GM06990 (cell line): Measurements from ENCODE around the gene CYP2U1.

Experiments
- DNase-seq: peaks from one replicate; pipeline ENCODE4 v3.0.0-alpha.2; 2011; ENCODE audit not compliant: insufficient read length; ENCODE audit errors: extremely low read depth
- H3K27me3 ChIP-seq: replicated peaks from 2 replicates; pipeline ENCODE4 v1.6.0; 2011; ENCODE audit warnings: low read length; ENCODE audit not compliant: control insufficient read depth, insufficient read depth
- H3K36me3 ChIP-seq: 2 replicates; pipeline ENCODE4 v1.5.1; 2011; ENCODE audit warnings: low read length; ENCODE audit not compliant: control insufficient read depth, insufficient read depth
- H3K4me3 ChIP-seq: replicated peaks from 2 replicates; pipeline ENCODE4 v1.5.1; 2011; ENCODE audit warnings: low read depth, mild to moderate bottlenecking, control low read depth, low read length
- TF ChIP-seq, protein P1 (sequence below): IDR thresholded peaks from 2 replicates; pipeline ENCODE4 v1.5.1; 2011; ENCODE audit warnings: low read length, control low read depth, mild to moderate bottlenecking, inconsistent platforms; ENCODE audit not compliant: insufficient read depth, poor library complexity, severe bottlenecking

The CYP2U1 gene

DNA sequence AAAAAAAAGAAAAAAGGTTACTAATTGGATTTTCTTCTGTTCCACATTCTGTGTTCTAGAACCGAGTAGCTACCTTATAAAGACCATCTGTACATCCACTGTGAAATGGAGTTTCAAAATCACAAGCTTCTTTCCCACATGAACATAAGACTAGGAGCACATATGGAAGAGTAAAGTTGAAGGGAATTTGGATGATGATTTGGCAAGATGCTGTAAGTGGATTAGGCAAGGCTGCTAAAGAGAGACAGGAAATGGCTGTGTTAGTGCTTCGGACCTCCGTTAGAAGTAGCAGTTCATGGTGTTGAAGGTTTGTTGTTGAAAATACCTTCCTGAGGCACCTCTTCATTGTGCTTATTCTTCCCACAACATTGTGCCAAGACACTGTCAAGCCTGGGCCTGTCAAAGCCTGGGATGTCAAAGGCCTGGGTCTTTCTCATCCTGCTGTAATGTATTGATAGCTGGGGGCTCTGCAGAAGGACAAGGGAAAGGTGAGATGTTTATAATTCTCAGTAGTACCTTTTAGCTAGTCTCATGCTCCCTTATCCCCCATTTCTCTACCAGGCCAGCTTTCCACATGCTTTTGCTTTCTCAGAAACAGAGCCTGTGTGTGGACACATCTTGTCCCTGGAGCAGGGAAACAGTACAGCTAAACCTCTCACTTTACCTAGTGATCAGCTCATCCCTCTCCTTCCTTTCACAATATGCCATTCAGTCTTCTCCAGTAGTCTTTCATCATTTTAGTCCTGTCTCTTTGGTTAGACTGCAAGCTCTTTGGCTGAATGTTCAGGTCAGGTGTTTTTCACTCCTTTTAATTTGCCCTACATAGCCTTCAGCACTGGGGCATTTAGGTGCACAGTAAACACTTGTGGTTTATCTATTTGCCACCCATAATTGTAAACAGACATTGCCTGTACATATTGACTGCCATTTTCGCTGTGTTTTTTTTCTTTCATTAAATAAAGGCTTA is 37.9 kb upstream of the CYP2U1 start:
- Histone ChIP-seq H3K4me3 (no peak overlapping the region), H3K36me3 (no peaks in the 10 kb centered on the region), H3K27me3 (no peaks in the 10 kb centered on the region)
- DNase-seq = no peak
- TF ChIP-seq, protein P1, sequence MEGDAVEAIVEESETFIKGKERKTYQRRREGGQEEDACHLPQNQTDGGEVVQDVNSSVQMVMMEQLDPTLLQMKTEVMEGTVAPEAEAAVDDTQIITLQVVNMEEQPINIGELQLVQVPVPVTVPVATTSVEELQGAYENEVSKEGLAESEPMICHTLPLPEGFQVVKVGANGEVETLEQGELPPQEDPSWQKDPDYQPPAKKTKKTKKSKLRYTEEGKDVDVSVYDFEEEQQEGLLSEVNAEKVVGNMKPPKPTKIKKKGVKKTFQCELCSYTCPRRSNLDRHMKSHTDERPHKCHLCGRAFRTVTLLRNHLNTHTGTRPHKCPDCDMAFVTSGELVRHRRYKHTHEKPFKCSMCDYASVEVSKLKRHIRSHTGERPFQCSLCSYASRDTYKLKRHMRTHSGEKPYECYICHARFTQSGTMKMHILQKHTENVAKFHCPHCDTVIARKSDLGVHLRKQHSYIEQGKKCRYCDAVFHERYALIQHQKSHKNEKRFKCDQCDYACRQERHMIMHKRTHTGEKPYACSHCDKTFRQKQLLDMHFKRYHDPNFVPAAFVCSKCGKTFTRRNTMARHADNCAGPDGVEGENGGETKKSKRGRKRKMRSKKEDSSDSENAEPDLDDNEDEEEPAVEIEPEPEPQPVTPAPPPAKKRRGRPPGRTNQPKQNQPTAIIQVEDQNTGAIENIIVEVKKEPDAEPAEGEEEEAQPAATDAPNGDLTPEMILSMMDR = no peak

DNA sequence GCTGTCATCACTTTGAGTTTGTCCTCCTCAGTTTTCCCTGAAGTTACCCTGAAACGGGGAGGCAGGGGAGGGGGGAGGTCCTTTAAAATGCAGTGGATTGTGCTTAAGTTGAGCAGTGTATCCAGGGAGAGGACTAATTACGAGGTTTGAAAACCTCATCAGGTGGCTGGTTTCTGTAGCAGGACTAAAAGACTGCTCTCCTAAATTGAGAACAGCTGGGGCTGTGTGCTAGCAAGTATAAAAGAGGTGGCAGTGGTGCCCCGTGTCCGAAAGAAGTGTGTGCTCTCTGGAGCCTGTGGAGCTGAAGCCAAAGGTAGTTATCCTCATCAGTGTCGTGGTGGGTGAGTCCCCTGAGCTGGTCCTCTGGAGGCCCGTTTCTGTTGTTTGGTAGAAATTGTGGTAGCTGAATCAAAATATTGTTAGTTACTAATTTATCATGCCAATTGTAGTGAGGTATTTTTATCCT is 37.2 kb upstream of the CYP2U1 start:
- Histone ChIP-seq H3K27me3 (no peaks in the 10 kb centered on the region), H3K4me3 (no peak overlapping the region), H3K36me3 (no peaks in the 10 kb centered on the region)
- no peak for DNase-seq
- TF ChIP-seq, protein P1 = no peak

DNA sequence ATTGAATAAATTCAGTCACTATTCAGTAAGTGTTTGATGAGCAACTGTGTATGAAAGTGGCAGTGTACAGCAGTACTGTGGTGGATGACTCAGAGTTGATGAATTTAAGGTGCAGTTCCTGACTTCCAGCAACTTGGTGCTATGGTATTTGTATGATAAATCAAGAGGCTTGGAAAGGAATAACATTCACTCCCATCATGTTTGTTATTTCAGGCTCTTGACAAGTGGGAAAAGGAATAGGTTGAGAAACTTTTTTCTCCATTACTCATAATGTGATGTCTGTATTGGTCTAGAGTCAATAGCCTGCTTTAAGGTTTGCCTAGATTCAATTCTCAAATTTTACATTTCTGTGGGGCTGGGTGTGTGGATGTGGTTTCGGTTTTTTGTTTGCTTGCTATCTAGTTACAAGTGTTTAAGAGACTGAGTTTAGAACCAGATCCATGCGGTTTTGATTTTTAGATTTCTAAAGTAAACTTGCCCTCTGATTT is 35.1 kb upstream of the CYP2U1 start:
- no peaks in the 10 kb centered on the region for H3K27me3 ChIP-seq
- no peak overlapping the region for H3K4me3 ChIP-seq
- TF ChIP-seq, protein P1 = no peak
- no peak for DNase-seq
- H3K36me3 ChIP-seq = no peaks in the 10 kb centered on the region

DNA sequence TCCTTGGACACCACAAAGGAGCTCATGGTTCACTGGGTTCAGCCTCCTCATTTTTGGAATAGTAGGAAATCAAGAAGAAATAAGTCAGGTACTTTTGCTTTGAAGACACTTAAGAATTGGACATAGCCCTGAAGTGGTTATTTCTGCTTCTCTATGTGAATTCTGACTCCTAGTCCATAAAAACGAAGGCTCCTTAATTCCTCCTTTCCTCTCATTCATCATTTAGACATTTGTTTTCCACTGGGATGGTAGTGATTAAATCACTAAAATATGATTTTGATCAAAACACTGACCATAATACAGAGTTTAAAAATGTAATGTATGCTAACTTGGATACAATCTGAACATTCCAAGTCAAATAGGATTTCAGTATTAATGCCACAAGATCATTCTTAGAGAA is 34.7 kb upstream of the CYP2U1 start:
- DNase-seq = no peak
- H3K36me3 ChIP-seq = no peaks in the 10 kb centered on the region
- TF ChIP-seq, protein P1 = no peak
- H3K27me3 ChIP-seq = no peaks in the 10 kb centered on the region
- no peak overlapping the region for H3K4me3 ChIP-seq

DNA sequence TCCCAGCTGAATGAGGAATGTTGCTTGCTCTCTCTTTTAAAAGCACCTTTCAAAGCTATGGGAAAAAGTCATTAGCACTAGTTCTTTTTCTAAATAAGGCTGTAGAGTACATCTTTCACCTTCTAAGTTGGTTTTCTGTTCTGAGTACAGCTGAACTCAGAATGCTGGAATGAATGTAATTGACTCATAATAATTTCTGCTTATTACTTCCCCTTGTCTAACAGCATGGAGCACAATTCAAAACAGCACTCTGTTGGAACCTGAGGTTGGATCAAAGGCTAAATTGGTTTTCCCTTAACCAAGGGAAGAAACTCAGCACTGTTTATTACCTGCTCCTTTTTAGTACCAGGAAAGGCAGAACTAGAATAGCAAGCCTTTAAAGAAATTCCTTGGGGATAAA is 33.5 kb upstream of the CYP2U1 start:
- no peaks in the 10 kb centered on the region for H3K27me3 ChIP-seq
- DNase-seq = no peak
- no peak overlapping the region for H3K4me3 ChIP-seq
- TF ChIP-seq, protein P1 = no peak
- H3K36me3 ChIP-seq = no peaks in the 10 kb centered on the region
